Cortex of kidney (tissue), 1 donor: ENCODE results near the gene FILIP1L.

ENCODE experiments used
- DNase-seq: peaks from one replicate; lab custom pipeline; 2025; lab: John Stamatoyannopoulos, UW

Gene FILIP1L

GRCh38 chr3:99923873-99924272, 190.4 kb downstream of the FILIP1L start:
- no peak for DNase-seq

GRCh38 chr3:99921986-99922385, 192.3 kb downstream of the FILIP1L start:
- DNase-seq = no peak

- DNase-seq = no peak
Measured at GRCh38 chr3:99921377-99921695, 193.0 kb downstream of the FILIP1L start.

GRCh38 chr3:99920481-99921376, 193.6 kb downstream of the FILIP1L start:
- DNase-seq = no peak

GRCh38 chr3:99919694-99920093, 194.6 kb downstream of the FILIP1L start:
- DNase-seq = no peak

GRCh38 chr3:99918715-99919114, 195.6 kb downstream of the FILIP1L start:
- DNase-seq = no peak

- DNase-seq = no peak
Measured at GRCh38 chr3:99915906-99916432, 198.3 kb downstream of the FILIP1L start.

- DNase-seq = no peak
Measured at GRCh38 chr3:99911433-99911832, 202.9 kb downstream of the FILIP1L start.

GRCh38 chr3:99910752-99911290, 203.5 kb downstream of the FILIP1L start:
- DNase-seq = no peak

GRCh38 chr3:99909714-99910495, 204.4 kb downstream of the FILIP1L start:
- no peak for DNase-seq

- DNase-seq = no peak
Measured at GRCh38 chr3:99907959-99908544, 206.2 kb downstream of the FILIP1L start.

GRCh38 chr3:99903869-99904268, 210.4 kb downstream of the FILIP1L start:
- DNase-seq = no peak

GRCh38 chr3:99902091-99902490, 212.2 kb downstream of the FILIP1L start:
- no peak for DNase-seq

- no peak for DNase-seq
Measured at GRCh38 chr3:99901200-99901926, 212.9 kb downstream of the FILIP1L start.

- DNase-seq = no peak
Measured at GRCh38 chr3:99900248-99900647, 214.1 kb downstream of the FILIP1L start.

GRCh38 chr3:99899603-99900002, 214.7 kb downstream of the FILIP1L start:
- no peak for DNase-seq

GRCh38 chr3:99896482-99896881, 217.8 kb downstream of the FILIP1L start:
- DNase-seq = no peak

- no peak for DNase-seq
Measured at GRCh38 chr3:99895703-99896441, 218.4 kb downstream of the FILIP1L start.

GRCh38 chr3:99895131-99895696, 219.1 kb downstream of the FILIP1L start:
- DNase-seq = no peak

GRCh38 chr3:99892332-99892731, 222.0 kb downstream of the FILIP1L start:
- no peak for DNase-seq
